HG02938 (cell line): ENCODE results near the gene ACTL8.

ENCODE experiments used
- ATAC-seq: cut with Tn5 transposase; IDR thresholded peaks from one replicate; pipeline ENCODE4 v1.9.1; 2021; ENCODE audit warnings: mild to moderate bottlenecking, moderate library complexity; ENCODE audit not compliant: unreplicated experiment

Gene ACTL8

DNA sequence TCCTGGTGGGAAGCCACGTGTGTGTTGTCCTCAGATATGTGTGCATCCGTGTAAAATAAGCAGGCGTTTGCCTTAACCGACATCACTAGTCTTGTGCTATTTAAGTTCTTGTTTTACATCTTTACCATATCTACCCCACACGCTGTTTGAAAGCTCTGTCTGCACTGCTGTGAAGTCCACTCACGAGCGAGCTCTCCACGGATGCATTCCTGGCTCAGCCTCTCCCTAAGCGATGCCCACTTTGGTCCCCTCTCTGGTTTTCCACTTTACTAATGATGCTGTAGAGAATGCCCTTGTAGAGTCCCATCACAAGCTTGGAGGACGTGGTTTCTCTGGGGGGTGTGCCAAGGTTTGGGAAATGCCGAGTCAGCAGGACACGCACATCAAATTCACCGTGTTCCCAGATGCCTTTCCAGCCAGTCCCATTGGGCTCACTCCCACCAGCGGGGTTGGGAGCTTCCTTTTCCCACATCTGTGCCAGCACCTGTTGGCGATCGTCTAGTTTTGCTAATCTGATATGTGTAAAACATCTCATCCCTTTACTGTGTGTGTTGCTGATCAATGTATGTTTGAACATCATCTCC is 43.8 kb downstream of the ACTL8 start:
- ATAC-seq = no peak

DNA sequence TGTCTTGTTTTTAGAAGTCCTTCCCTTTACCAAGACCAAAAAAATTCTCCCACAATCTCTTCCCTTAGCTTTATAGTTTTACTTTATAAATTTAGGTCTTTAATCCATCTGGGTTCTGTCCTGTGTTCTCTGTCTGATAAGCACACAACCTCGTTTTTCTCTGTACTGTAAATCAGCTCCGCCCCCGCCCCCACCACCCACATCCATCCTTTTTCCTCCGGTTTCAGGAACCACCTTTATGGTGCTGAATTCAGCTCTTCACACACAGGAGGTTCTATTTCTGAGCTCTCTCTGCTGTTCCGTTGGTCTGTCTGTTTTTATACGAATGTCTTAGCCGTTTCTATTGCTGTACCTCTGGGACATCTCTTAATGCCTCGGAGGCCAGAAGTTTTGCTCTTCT is 44.5 kb downstream of the ACTL8 start:
- ATAC-seq = no peak

DNA sequence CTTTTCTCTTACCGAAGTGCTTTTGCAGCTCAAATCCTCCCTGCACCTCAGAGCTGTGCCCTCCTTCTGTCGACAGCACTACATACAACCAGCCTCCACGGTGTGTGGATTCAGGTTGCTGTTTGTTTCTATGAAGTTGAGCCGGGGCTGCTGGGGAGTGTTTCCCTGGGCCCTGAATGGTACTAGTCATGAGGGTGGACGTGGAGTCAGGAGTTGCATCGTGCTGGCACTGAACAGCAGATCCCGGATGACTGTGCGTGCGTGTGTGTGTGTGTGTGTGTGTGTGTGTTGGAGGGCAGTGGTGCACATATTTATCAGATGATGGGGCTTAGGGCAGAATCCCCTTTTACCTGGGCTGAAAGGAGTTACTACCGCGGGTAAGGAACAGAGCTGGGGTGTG is 47.0 kb downstream of the ACTL8 start:
- ATAC-seq = no peak

DNA sequence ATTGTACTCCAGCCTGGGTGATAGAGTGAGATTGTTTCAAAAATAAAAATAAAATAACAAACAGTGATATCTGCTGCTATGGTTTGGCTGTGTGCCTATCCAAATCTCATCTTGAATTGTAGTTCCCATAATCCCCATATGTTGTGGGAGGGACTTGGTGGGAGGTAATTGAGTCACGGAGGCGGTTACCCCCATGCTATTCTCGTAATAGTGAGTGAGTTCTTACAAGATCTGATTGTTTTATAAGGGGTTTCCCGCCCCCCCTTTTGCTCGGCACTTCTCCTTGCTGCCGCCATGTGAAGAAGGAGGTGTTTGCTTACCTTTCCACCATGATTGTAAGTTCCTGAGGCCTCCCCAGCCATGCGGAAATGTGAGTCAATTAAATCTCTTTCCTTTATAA is 47.8 kb downstream of the ACTL8 start:
- no peak for ATAC-seq

DNA sequence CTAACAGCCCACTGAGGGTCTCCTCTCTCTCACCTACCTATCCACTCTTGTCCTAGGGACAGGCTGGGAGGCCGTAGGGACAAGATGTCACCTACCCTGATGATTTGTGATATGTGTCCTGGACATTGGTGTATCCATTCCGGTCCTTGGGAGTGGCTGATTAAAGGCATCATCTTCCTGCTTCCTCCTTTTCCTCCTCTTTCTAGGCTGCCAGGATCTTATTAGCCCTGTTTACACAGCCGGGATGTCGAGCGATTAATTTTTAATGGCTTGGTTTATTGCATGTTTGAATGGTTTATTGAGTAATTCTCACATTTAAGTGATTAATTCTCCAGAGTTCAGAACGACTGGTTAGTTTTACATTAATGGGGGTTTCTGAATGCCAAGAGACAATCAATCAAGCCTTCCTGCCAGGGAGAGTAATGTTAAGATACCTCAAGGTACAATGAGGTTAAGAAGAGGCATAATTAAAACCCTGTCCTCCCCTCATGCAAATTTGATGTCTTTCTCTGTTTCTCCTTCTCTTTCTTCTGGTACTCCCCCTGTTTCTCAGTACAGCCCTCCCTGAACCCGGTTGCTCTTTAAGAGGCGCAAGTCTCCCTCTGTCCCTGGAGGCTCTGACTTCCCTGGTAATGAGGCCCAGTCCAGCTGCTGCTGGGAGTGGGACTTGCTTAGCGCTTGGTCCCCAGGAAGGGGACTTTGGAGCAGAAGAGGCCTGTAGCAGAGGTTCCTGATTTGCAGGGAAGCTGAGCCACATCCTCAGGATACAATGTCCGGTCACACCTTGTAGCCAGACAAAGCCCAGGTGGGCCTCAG is 50.9 kb downstream of the ACTL8 start:
- ATAC-seq = no peak

- no peak for ATAC-seq
Measured at GRCh38 chr1:17808816-17809215, 53.7 kb downstream of the ACTL8 start.

DNA sequence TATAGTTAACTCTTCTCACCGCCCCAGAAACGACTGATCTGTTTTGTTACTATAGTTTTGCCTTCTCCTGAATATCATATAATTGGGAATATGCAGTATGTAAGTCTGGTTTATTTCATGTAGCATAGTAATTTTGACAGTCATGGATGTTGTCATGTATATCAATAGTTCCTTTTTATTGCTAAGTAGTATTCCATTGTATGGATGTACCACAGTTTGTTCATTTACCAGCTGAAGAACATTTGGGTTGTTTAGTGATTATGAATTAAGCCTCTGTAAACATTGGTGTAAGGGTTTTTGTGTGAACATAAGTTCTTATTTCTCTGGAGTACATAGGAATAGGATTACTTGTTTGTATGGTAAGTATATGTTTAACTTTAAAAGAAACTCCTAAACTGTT is 55.5 kb downstream of the ACTL8 start:
- ATAC-seq = no peak

DNA sequence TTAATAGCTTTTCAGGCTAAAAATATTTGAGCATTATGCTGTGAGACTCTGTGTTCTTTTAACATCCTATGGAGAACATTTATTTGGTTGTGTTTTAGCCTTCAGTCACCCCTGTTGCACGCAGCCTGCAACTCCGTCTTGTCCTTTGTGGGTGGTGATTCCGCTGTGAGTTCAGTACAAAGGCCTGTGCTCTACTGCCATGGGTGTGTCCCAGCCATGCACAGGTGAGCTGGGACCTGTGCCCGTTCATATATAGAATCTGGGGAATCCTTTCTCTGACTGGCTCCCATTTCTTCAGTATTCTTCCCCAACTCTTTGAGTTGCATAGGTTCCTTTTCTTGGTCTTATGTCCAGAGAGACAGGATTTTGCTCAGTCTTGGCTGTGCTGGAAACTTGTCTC is 61.4 kb downstream of the ACTL8 start:
- no peak for ATAC-seq

DNA sequence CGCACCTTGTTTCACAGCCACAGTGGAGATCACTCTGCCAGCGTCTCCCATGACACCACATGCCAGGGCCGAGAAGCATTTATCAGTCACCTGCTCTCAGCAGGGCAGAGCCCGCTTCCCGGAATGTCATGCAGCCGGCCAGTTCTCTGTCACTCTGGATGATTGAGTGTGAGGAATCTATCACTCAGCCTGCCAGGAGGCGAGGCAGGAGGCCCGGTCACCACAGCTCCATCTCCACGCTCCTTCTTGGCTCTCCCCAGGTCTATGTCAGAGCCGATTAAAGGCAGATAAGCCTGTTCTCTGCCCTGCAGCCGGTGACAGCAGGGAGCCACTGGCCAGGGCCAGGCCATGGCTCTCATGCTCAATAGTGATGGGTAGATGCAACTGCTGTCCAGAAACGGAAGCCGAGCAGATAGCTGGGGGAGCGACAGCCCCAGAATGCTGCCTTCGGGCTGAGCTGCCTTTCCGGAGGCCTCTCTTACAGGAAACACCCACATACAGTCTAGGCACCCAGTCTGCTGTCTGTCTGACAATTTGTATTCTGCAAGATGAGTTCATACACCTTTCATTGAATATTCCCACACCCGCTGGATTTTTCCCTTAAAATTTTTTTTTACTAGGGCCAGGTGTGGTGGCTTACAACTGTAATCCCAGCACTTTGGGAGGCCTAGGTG is 64.1 kb downstream of the ACTL8 start:
- ATAC-seq = no peak

DNA sequence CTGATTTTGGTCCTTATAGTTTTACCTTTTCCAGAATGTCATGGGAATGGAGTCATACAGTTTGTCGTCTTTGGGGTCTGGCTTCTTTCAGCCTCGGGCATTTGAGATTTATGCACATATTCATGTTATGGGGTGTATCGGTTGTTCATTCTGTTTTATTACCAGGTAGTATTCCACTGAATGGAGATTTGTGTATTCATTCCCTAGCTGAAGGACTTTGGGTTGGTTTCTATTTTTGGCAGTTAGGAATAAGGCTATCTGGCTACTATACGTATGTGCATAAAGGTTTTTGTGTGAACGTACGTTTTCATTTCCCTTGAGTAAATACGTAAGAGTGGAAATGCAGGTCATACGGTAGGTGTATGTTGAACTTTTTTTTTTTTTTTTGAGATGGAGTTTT is 65.1 kb downstream of the ACTL8 start:
- ATAC-seq = no peak

- no peak for ATAC-seq
Measured at GRCh38 chr1:17822741-17823426, 67.8 kb downstream of the ACTL8 start.

DNA sequence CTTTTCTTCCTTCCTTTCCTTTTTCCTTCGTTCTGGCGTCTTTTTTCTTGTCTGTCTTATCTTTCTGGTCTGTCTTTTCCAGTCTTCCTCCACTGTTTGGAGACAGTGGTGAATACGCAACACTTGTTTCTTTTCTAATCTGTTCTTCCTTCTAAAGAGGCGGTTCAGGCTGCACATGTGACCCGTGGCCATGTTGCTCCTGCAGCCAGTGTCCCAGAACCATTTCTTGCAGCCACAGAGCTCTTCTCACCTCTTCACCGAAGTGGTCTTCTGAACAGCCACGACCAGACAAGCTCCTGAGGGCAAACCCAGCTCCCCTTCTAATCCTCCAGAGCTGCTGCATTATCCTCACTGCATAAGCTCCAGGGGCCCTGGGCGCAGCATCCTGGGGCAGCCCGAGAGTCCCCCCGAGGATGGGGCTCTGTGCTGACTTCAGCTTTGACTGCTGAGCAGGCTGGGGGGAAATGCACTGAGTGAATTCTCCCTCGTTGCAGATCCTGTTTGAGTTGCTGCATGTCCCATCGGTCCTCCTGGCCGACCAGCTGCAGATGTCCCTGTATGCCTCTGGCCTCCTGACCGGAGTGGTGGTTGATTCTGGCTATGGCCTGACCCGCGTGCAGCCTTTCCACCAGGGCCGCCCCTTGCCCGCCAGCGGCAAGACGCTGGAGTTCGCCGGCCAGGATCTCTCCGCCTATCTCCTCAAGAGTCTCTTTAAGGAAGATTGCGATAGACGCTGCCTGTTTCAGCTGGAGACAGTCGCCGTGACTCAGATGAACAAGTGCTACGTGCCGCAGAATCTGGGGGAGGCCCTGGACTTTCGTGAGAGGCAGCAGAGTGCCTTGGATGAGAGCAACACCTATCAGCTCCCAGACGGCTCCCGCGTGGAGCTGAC is 70.4 kb downstream of the ACTL8 start:
- ATAC-seq = no peak

GRCh38 chr1:17826165-17826488 is 71.0 kb downstream of the ACTL8 start:
- no peak for ATAC-seq

DNA sequence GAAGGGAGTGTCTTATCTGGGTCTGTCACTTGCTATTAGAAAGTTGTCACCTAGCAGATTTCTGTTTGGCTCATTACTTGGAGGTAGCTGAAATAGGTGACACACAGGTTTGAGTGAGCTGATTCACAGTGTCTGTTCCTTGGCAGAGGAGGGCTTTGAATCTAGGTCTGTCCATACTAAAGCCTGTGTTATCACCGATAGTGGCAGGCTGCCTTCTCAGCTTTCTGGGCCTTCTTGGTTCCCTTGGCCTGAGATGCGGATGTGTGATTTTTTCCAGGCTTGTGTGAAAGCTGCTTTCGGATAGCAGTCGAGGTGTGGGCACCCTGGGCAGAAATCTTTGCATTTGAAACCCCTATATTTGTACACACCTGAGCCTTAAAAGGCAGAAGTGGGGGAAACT is 73.9 kb downstream of the ACTL8 start:
- ATAC-seq = no peak

GRCh38 chr1:17829579-17829978 is 74.4 kb downstream of the ACTL8 start:
- no peak for ATAC-seq

DNA sequence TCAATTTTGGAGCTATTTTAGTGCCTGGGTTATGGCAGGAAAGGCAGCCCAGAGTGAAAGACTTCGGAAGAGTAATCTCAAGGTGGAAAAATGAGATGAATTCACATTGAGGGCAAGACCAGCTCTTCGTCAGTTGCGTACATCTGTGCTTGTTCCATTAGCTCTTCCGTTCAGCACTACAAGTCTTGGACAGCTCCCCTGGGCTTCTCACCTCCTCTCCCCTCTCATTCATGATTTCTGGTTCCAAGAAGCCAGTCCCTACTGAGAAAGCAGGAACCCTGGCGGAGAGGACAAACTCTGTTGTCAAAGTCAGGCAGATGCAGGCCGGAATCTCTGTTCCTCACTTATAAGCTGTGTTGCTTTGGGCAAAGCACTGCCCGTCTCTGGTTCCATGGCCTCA is 76.5 kb downstream of the ACTL8 start:
- ATAC-seq = no peak

DNA sequence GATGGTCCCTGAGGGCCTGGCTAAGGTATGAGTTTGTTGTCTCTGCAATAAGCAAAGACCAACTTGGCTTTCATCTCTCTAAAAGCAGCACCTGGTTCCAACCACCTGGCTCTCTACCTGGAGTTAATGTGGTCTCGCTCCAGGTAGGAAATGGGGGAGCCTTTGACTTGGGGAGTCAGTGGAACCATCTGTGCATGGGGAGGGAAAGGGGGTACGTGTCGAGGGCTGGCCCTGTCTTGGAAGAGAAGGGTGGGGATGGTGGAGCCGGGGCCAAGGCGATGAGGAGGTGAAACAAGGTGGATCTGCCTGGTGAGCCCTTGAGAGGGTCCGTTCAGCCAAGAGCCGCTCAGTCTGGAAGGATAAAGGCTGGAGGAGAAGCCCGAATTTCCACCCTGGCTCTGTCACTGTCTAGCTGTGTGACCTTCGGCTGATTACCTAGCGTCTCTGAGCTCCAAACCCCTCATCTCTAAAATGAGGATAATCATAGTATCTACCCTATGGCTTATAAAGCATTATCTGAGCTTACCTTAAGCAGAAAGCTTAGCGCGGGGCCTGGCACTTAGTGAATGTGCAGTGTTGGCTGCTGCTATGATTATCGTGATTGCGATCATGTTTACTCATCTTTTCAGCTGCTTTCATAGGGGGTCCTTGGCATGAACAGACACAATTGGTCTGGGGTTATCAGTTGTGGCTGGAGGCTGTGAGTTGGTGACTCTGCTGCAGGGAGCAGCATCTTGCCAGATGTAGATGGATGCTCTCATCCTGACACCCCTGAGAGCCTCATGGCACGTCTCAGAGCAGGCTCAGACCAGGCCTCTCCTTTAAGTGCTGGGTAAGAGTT is 78.7 kb downstream of the ACTL8 start:
- no peak for ATAC-seq

- no peak for ATAC-seq
Measured at GRCh38 chr1:17834561-17835100, 79.5 kb downstream of the ACTL8 start.

- ATAC-seq = no peak
Measured at GRCh38 chr1:17837233-17838030, 82.3 kb downstream of the ACTL8 start.
